Effector memory CD8-positive, alpha-beta T cell (primary cell): Measurements from ENCODE around the gene WWC1.
A peak's percentile ranks its signal among the peaks of the same experiment; 100 is the strongest.

Source experiments
- ATAC-seq: fragments of 150-1000 bp; cut with Tn5 transposase; replicated peaks from 2 replicates; pipeline ENCODE4 v1.10.0; 2021; ENCODE audit warnings: mild to moderate bottlenecking, moderate library complexity
- DNase-seq, 3 experiments: peaks; one replicate each; pipeline ENCODE4 v3.0.0; 2021
- H3K27ac Mint-ChIP-seq, 2 donors: one replicate each; pipeline ENCODE4 v1.8.0; 2022; ENCODE audit warnings: mild to moderate bottlenecking in 2 of 2, mixed read lengths in 2 of 2, moderate library complexity in 2 of 2
- H3K27me3 Mint-ChIP-seq, 2 donors: one replicate each; pipeline ENCODE4 v1.8.0; 2022; ENCODE audit warnings: mixed read lengths in 2 of 2
- H3K36me3 Mint-ChIP-seq: one replicate; pipeline ENCODE4 v1.8.0; 2022; ENCODE audit warnings: mild to moderate bottlenecking, moderate library complexity, mixed read lengths; ENCODE audit not compliant: insufficient read depth
- H3K4me1 Mint-ChIP-seq, 2 donors: one replicate each; pipeline ENCODE4 v1.8.0; 2022; ENCODE audit warnings: low read depth in 2 of 2, mixed read lengths in 2 of 2
- H3K4me3 Mint-ChIP-seq, 2 donors: one replicate each; pipeline ENCODE4 v1.8.0; 2022; ENCODE audit warnings: mild to moderate bottlenecking in 2 of 2, mixed read lengths in 2 of 2, moderate library complexity in 2 of 2
- H3K9me3 Mint-ChIP-seq, 2 donors: one replicate each; pipeline ENCODE4 v1.8.0; 2022; ENCODE audit warnings: mixed read lengths in 2 of 2

Gene WWC1

GRCh38 chr5:168291964-168292785, 730 bp downstream of the WWC1 start:
- no peaks in the 10 kb centered on the region for H3K9me3 Mint-ChIP-seq
- ATAC-seq (no peak), DNase-seq (no peak)

GRCh38 chr5:168292786-168293696, 1.6 kb downstream of the WWC1 start:
- peak overlapping the region in 1 of 2 donors; percentile 27 for H3K4me3 Mint-ChIP-seq

More at GRCh38 chr5:168291964-168292785, 730 bp downstream of the WWC1 start:
- peak overlapping the region in 1 of 2 donors; percentile 27 for H3K4me3 Mint-ChIP-seq
- H3K27me3 Mint-ChIP-seq = peaks cover 54 to 68% of the 10 kb centered on the region in 2 donors
- no peak overlapping the region for H3K27ac Mint-ChIP-seq
- peaks cover 0 to 5% of the 10 kb centered on the region in 2 donors for H3K4me1 Mint-ChIP-seq
- no peaks in the 10 kb centered on the region for H3K36me3 Mint-ChIP-seq

GRCh38 chr5:168295574-168296201, 4.2 kb downstream of the WWC1 start:
- no peak for DNase-seq
- H3K4me3 Mint-ChIP-seq = no peak overlapping the region
- no peaks in the 10 kb centered on the region for H3K36me3 Mint-ChIP-seq
- peaks cover 38 to 58% of the 10 kb centered on the region in 2 donors for H3K27me3 Mint-ChIP-seq
- H3K27ac Mint-ChIP-seq = no peak overlapping the region
- no peak for ATAC-seq
- no peaks in the 10 kb centered on the region for H3K9me3 Mint-ChIP-seq
- no peaks in the 10 kb centered on the region for H3K4me1 Mint-ChIP-seq

More at GRCh38 chr5:168292786-168293696, 1.6 kb downstream of the WWC1 start:
- Mint-ChIP-seq H3K27me3 (peaks cover 46 to 62% of the 10 kb centered on the region in 2 donors), H3K9me3 (no peaks in the 10 kb centered on the region), H3K27ac (no peak overlapping the region), H3K36me3 (no peaks in the 10 kb centered on the region), H3K4me1 (peaks cover 0 to 3% of the 10 kb centered on the region in 2 donors)
- ATAC-seq (no peak), DNase-seq (no peak)

- Mint-ChIP-seq H3K4me1 (no peaks in the 10 kb centered on the region), H3K27ac (no peak overlapping the region)
- ATAC-seq = no peak
These were observed 5.2 kb downstream of the WWC1 start for GRCh38 chr5:168296682-168297081.

GRCh38 chr5:168298949-168299348, 7.5 kb downstream of the WWC1 start:
- Mint-ChIP-seq H3K4me1 (no peaks in the 10 kb centered on the region), H3K4me3 (no peak overlapping the region), H3K36me3 (no peaks in the 10 kb centered on the region), H3K27me3 (peaks cover 33 to 34% of the 10 kb centered on the region in 2 donors), H3K27ac (no peak overlapping the region), H3K9me3 (no peaks in the 10 kb centered on the region)
- ATAC-seq (no peak), DNase-seq (no peak)

More at GRCh38 chr5:168296682-168297081, 5.2 kb downstream of the WWC1 start:
- H3K27me3 Mint-ChIP-seq = peaks cover 42 to 52% of the 10 kb centered on the region in 2 donors
- no peaks in the 10 kb centered on the region for H3K9me3 Mint-ChIP-seq
- H3K4me3 Mint-ChIP-seq = no peak overlapping the region
- no peak for DNase-seq
- no peaks in the 10 kb centered on the region for H3K36me3 Mint-ChIP-seq

GRCh38 chr5:168299372-168299771, 7.9 kb downstream of the WWC1 start:
- Mint-ChIP-seq H3K4me1 (no peaks in the 10 kb centered on the region), H3K9me3 (no peaks in the 10 kb centered on the region), H3K36me3 (no peaks in the 10 kb centered on the region), H3K27me3 (peaks cover 29 to 30% of the 10 kb centered on the region in 2 donors), H3K27ac (no peak overlapping the region), H3K4me3 (no peak overlapping the region)
- DNase-seq = no peak
- no peak for ATAC-seq

- Mint-ChIP-seq H3K4me1 (no peaks in the 10 kb centered on the region), H3K27ac (no peak overlapping the region), H3K4me3 (no peak overlapping the region), H3K27me3 (peaks cover 20 to 25% of the 10 kb centered on the region in 2 donors), H3K36me3 (no peaks in the 10 kb centered on the region), H3K9me3 (no peaks in the 10 kb centered on the region)
- ATAC-seq (no peak), DNase-seq (no peak)
These were observed 9.1 kb downstream of the WWC1 start for GRCh38 chr5:168300326-168301182.

GRCh38 chr5:168301593-168302390, 10.3 kb downstream of the WWC1 start:
- Mint-ChIP-seq H3K4me1 (no peaks in the 10 kb centered on the region), H3K4me3 (no peak overlapping the region), H3K27ac (no peak overlapping the region), H3K9me3 (no peaks in the 10 kb centered on the region), H3K27me3 (peaks cover 20 to 27% of the 10 kb centered on the region in 2 donors), H3K36me3 (no peaks in the 10 kb centered on the region)
- DNase-seq (no peak), ATAC-seq (no peak)

GRCh38 chr5:168302785-168303184, 11.3 kb downstream of the WWC1 start:
- DNase-seq (no peak), ATAC-seq (no peak)
- Mint-ChIP-seq H3K27me3 (peaks cover 20 to 27% of the 10 kb centered on the region in 2 donors), H3K4me3 (no peak overlapping the region), H3K9me3 (no peaks in the 10 kb centered on the region), H3K4me1 (no peaks in the 10 kb centered on the region), H3K36me3 (no peaks in the 10 kb centered on the region), H3K27ac (no peak overlapping the region)

GRCh38 chr5:168303393-168304025, 12.1 kb downstream of the WWC1 start:
- no peak overlapping the region for H3K4me3 Mint-ChIP-seq
- no peaks in the 10 kb centered on the region for H3K4me1 Mint-ChIP-seq
- H3K36me3 Mint-ChIP-seq = no peaks in the 10 kb centered on the region
- H3K9me3 Mint-ChIP-seq = no peaks in the 10 kb centered on the region
- DNase-seq = no peak
- no peak overlapping the region for H3K27ac Mint-ChIP-seq
- ATAC-seq = no peak
- H3K27me3 Mint-ChIP-seq = peaks cover 15 to 24% of the 10 kb centered on the region in 2 donors

- ATAC-seq (no peak), DNase-seq (no peak)
- Mint-ChIP-seq H3K27me3 (peaks cover 13 to 24% of the 10 kb centered on the region in 2 donors), H3K4me1 (no peaks in the 10 kb centered on the region), H3K4me3 (no peak overlapping the region), H3K27ac (no peak overlapping the region), H3K36me3 (no peaks in the 10 kb centered on the region), H3K9me3 (no peaks in the 10 kb centered on the region)
These were observed 12.9 kb downstream of the WWC1 start for GRCh38 chr5:168304349-168304748.

GRCh38 chr5:168305281-168305680, 13.8 kb downstream of the WWC1 start:
- H3K9me3 Mint-ChIP-seq = no peaks in the 10 kb centered on the region
- H3K27ac Mint-ChIP-seq = no peak overlapping the region
- H3K27me3 Mint-ChIP-seq = peaks cover 19 to 26% of the 10 kb centered on the region in 2 donors
- H3K4me3 Mint-ChIP-seq = no peak overlapping the region
- no peak for DNase-seq
- ATAC-seq = no peak
- no peaks in the 10 kb centered on the region for H3K4me1 Mint-ChIP-seq
- H3K36me3 Mint-ChIP-seq = no peaks in the 10 kb centered on the region
